NOMO-1 treated with dmso at 0.1 percent for 144 hours (cell line): Measurements from ENCODE around the gene ZBTB16.

ENCODE experiments used
- DNase-seq: peaks from one replicate; lab custom pipeline; 2025; ENCODE audit not compliant: unreplicated experiment; lab: John Stamatoyannopoulos, UW

The ZBTB16 gene

GRCh38 chr11:114230031-114230704 lies 170.7 kb downstream of the ZBTB16 start:
- no peak for DNase-seq

DNA sequence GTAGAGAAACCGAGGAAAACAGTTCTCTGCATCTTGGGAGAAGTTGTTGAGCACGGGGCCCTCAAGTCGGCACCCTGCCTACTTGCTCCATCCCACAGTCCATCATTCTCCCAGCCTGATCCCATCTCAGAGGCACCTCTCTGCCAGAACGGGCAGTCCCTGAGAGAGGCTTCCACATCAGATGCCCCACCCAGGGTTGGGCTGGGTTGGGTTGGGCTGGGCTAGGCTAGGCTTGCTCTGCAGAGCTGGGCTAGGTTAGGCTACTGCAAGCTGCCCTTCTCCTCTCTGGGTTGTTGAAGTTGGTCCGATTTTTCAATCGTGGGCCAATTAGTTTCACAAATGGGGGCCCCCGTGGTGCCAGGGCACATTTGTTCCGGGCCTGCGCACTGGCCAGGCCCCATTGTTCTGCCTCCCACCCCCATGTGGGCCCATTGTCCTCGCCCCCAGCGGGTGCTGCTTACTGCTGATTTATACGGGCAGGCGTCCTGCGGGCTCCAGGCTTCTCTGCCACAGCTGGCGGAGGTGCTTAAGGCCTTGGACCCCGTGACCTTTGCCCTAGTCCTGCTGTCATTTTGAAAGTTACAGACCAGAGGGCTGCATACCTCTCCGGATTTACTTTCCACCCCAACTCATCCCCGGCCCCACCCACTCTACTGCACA lies 173.0 kb downstream of the ZBTB16 start:
- DNase-seq, result no peak

DNA sequence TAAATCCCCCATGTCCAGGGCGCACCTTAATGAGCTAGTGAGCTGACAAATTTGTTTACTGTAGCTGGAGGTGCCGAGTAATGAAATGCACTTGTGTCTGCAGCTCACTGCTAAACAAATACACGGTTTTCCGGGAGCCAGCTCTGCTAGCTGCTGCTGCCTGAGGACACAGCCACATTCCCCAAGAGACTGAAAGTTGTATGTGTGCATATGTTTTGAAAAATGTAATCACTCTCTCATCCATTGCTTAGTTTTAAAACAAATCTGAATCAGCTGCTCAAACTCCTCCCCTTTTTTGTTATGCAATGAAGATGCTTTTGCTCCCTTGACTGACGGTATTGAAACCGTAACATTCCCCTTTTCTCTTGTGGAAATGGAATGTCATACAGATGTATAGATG lies 174.2 kb downstream of the ZBTB16 start:
- no peak for DNase-seq

GRCh38 chr11:114236829-114237228 lies 177.3 kb downstream of the ZBTB16 start:
- DNase-seq, result no peak

GRCh38 chr11:114237321-114238280 lies 178.1 kb downstream of the ZBTB16 start:
- DNase-seq, result no peak

GRCh38 chr11:114239753-114240161 lies 180.2 kb downstream of the ZBTB16 start:
- no peak for DNase-seq

DNA sequence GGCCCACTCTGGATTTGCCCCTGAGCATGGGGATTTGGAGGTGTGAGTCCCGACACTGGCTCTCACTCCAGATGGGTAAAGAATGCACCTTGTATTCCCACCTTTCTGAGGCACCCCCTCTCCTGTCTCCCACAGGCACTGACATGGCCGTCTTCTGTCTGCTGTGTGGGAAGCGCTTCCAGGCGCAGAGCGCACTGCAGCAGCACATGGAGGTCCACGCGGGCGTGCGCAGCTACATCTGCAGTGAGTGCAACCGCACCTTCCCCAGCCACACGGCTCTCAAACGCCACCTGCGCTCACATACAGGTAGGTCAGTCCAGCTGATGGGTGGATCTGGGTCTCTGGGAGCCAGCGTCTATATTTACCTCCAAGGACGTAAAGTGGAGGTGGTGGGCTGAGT lies 182.5 kb downstream of the ZBTB16 start:
- DNase-seq, result no peak

DNA sequence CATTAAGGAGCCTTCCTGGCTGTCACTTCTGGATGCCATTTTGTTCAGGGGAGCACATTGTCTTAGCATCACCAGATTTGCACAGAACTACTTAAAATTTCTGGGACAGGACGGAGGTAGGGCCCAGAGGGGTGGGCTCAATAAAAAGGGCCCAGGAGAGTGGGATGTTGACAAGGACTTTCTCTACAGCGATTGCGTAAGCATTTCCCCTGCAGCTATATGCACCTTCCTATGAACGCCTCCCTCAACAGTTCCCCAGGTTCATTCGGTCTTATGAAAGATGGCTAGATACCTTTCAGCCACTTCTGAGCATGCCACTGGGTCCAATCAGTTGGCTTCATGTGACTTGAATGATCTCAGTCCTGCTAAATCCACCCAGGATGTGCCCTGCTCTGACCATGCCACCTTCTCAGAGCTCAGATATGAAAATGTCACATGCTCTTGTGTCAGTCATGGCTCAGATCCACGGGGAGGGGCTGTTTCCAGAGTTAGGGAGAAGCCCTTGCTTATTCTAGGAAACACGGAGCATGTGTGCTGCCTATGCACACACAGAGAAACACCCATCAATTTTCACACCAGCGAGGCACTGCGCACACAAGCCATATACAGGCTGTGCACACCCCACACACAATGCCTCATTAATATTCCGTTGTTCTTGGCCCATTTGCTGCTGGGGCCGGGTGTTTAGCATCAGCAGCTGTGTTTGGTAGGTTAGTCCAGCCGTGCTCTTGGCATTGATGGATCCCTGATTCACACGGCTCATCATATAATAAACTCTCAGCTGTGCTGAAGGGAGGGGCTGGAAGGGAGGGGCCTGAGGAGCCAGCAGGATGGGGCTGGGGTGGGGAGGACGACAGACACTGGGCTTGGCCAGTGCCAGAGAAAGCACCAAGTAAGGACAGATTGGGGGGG lies 184.2 kb downstream of the ZBTB16 start:
- no peak for DNase-seq

DNA sequence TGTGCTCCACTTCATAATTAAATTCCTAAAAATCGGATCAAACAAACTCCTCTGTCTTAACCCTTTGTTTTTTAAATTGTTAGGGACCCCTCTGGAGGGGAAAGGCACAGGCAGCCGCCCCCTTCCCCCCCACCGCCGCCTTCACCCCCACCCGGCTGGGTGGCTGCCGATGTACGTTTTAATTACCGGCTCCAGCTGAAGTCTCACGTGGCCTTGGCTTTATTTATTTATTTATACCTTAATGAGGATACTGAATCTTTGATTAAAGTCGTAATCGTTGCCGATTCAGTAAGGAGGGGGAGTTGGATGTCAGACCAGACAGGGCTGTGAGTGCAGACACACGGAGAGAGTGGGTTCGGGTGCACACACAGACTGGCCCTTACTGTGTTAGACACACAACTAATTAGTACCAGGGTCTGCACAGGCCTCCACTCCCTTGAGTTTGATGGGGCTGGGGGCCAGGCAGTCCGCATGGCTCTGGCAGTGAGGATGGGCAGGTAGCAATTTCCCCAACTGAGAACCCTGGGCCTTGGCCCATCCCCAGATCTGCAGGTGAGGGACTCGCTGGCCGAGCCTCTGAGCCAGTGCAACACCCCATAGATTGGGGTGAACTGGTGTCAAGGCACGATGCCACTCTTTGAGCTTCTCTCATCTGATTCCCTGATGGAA lies 185.3 kb downstream of the ZBTB16 start:
- no peak for DNase-seq

DNA sequence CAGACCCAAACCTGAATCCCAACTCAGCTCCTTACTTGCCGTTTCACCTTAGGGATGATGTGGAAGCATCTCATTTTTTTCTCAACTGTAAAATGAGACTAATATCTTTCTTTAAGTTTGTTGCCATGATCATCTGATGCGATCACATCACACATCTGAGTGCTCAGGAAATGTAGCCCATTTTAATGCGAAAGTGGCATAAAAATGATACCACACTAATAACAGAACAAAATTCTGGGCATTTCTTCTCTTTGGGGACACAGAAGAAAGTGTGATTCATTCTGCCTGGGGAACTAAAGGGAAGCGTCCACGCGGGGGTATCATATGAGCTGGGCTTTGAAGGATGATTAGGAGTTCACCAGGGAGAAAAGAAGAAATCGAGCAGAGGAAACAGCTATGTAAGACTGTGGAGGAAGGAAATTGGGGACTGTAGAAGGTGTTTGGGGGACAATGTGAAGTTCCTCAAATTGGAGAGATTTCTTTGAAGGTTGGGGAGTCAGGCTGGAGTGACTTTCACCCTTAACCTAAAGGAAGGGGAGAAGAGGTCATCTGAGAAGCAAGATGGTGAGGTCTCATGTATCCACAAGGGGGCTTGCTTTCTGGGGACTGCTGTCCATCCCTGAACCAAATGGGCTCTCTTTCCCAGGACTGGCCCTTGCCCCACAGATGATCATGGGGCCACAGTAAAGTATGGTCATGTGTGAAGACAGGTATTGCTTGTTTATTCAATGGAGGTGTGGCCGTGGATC lies 187.0 kb downstream of the ZBTB16 start:
- DNase-seq, result no peak

- DNase-seq, result no peak
Measured at GRCh38 chr11:114247070-114247789, 187.7 kb downstream of the ZBTB16 start.

DNA sequence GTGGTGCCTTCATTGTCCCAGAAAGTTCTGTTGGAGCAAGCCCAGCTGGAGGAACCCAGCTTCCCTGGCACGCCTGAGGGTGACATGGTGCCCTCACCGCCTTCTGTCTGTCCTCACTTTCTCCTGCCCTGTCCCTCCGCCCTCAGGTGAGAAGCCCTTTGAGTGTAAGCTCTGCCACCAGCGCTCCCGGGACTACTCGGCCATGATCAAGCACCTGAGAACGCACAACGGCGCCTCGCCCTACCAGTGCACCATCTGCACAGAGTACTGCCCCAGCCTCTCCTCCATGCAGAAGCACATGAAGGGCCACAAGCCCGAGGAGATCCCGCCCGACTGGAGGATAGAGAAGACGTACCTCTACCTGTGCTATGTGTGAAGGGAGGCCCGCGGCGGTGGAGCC lies 190.7 kb downstream of the ZBTB16 start:
- no peak for DNase-seq

DNA sequence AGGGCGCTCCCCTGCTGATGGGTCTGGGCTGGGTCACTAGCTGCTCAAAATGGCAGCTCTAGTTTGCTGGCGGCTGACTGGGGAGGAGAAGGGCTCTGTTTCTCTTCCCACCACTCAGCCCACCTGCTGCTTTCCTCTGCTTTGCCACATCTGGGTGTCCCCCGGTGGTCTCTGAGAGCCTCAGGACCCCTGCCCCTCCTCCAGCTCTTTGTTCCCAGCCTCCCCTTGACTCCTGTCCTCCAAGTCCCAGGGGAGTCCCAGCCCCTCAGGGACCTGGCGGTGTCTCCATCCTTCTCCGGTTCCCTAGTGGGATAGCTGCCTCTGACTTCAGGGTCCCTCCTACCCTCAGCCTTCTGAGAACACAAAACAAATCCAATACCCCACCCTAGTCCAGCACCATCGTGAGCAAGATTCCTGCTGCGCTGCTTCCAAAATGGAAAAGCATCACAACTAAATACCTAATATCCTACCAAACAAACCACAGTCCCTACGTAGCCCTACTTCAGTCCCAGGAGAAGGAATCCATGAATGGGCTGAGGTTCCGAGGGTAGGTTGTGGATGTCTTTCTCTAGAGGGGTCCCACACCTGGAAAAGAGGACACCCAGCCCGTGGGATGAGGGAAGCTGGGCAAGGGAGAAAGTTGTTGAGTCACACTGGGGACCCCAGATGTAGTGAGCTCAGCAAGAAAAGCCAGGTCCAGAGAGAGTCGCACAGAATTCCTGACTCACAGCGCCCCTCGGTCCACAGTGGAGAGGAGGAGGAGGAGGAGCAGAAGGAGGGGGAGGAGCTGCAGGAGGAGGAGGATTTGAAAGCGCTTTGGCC lies 191.7 kb downstream of the ZBTB16 start:
- DNase-seq, result no peak

GRCh38 chr11:114251815-114252337 lies 192.4 kb downstream of the ZBTB16 start:
- DNase-seq, result no peak

DNA sequence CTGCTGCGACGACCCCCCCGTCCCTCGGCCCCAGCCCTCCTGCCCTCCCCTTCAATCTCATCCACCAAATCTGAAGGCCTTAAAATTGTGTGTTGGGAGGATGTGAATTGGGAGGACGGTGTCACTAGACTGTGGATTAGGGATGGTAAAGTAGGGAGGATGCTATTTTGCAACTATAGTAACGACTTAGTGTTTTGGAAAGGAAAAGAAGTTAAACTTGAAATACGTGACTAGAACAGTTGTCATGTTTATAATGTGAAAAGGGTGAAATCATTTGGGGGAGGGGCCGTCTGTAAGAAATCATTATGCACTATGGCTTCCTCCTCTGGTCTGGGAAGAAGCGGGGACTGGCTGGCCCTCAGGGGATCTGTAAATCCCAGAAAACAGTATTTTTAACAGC lies 193.3 kb downstream of the ZBTB16 start:
- no peak for DNase-seq

- no peak for DNase-seq
Measured at GRCh38 chr11:114253771-114254170, 194.3 kb downstream of the ZBTB16 start.

GRCh38 chr11:114254571-114255146 lies 195.1 kb downstream of the ZBTB16 start:
- no peak for DNase-seq
